Caco-2 (cell line): ENCODE measurements around the gene GRIA1. TPM values are rescaled to one million over a fixed set of nuclear protein-coding genes. Genes with fewer than 3 reads are reported as not detected.

Source experiments
- BruUV-seq: library from RNA; stranded (reverse); fragments of 400-500 nt; replicated peaks from 2 replicates; lab custom pipeline; 2021; lab: Mats Ljungman, UMichigan
- CTCF ChIA-PET: fragments of 300-600 bp; sonication (Branson Sonifier 250); formaldehyde crosslinking; loops from one replicate; lab custom pipeline; 2022; ENCODE audit warnings: antibody characterized with exemption; lab: Charles Lee
- POLR2A ChIA-PET: fragments of 300-600 bp; sonication (Branson Sonifier 250); formaldehyde crosslinking; loops from one replicate; lab custom pipeline; 2022; ENCODE audit warnings: antibody characterized with exemption; lab: Charles Lee
- DNase-seq, 2 experiments: peaks; one replicate each; pipeline versions ENCODE4 v3.0.0 to v3.0.0-alpha.2; 2020 to 2022
- H3K27me3 ChIP-seq: replicated peaks from 2 replicates; pipeline ENCODE4 v1.6.0; 2011; ENCODE audit warnings: low read length; ENCODE audit not compliant: control insufficient read depth, insufficient read depth
- H3K36me3 ChIP-seq: 2 replicates; pipeline ENCODE4 v1.5.1; 2011; ENCODE audit warnings: low read length; ENCODE audit not compliant: control insufficient read depth, insufficient read depth
- H3K4me1 ChIP-seq: fragments of 250-450 bp; sonication (Bioruptor Pico); 2 replicates; pipeline ENCODE4 v1.5.1; 2020; ENCODE audit warnings: mild to moderate bottlenecking
- H3K4me3 ChIP-seq: 2 replicates; pipeline ENCODE4 v1.5.1; 2011; ENCODE audit warnings: low read depth, mild to moderate bottlenecking, control low read depth, low read length
- H3K9me3 ChIP-seq: fragments of 250-450 bp; sonication (Bioruptor Pico); 2 replicates; pipeline ENCODE4 v1.5.1; 2020; ENCODE audit warnings: mild to moderate bottlenecking, moderate library complexity
- H3K27ac Mint-ChIP-seq: one replicate; pipeline ENCODE4 v1.8.0; 2022; ENCODE audit warnings: mixed read lengths; ENCODE audit not compliant: unreplicated experiment
- H3K27me3 Mint-ChIP-seq: one replicate; pipeline ENCODE4 v1.8.0; 2022; ENCODE audit warnings: mixed read lengths; ENCODE audit not compliant: insufficient read depth, unreplicated experiment
- H3K36me3 Mint-ChIP-seq: one replicate; pipeline ENCODE4 v1.8.0; 2022; ENCODE audit warnings: mild to moderate bottlenecking, mixed read lengths; ENCODE audit not compliant: insufficient read depth, unreplicated experiment
- H3K4me1 Mint-ChIP-seq: one replicate; pipeline ENCODE4 v1.8.0; 2022; ENCODE audit warnings: low read depth, mixed read lengths; ENCODE audit not compliant: unreplicated experiment
- H3K4me3 Mint-ChIP-seq: one replicate; pipeline ENCODE4 v1.8.0; 2022; ENCODE audit warnings: mild to moderate bottlenecking, moderate library complexity, mixed read lengths; ENCODE audit not compliant: unreplicated experiment
- H3K9me3 Mint-ChIP-seq: one replicate; pipeline ENCODE4 v1.8.0; 2022; ENCODE audit warnings: mixed read lengths; ENCODE audit not compliant: unreplicated experiment
- intact Hi-C: fragments of 100-400 bp; cut with micrococcal nuclease; formaldehyde crosslinking; loops from one replicate; pipeline ENCODE4 v1.10.0; 2022; ENCODE audit not compliant: unreplicated experiment
- total RNA-seq: library from RNA; stranded (reverse); gene quantifications from 2 replicates; pipeline ENCODE4 v1.2.3, GENCODE V29; 2022
- TF ChIP-seq, protein P1 (sequence below), 2 experiments: fragments of 200-600 bp in 1 of 2; IDR thresholded peaks; 1 replicate in 1 of 2; 2 replicates in 1 of 2; pipeline versions ENCODE4 v1.5.1 to v1.8.0; 2011 to 2022; ENCODE audit warnings: antibody characterized with exemption in 1 of 2, control low read depth in 1 of 2, inconsistent platforms in 1 of 2, low read depth in 1 of 2, low read length in 1 of 2, mild to moderate bottlenecking in 1 of 2, moderate library complexity in 1 of 2; ENCODE audit not compliant: insufficient read depth in 1 of 2, severe bottlenecking in 1 of 2, unreplicated experiment in 1 of 2

GRIA1 gene
- total RNA-seq, 1 experiment from 2014 or later, result not detected

DNA sequence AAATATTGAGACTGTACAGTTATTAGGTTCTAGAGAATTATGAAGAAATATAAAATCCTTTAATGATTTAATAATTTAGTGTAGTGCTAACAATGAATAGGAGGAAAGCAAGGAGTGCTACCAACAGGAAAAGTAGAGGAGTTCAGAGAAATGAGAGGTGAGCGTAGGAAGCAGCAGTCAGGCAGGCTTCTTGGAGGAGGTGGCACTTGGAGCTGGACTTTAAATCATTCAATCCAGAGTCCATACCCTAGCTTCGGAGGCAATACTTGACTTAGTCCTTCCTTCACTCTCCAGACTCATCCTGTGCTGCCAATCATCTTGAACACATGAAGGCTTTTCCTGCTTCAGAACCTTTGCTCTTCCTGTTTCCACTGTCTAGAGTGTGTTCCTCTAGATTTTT is 254.3 kb downstream of the GRIA1 start:
- H3K27me3 Mint-ChIP-seq, result peaks cover 16% of the 10 kb centered on the region
- CTCF ChIA-PET, result no interaction called here
- POLR2A ChIA-PET, result no interaction called here

DNA sequence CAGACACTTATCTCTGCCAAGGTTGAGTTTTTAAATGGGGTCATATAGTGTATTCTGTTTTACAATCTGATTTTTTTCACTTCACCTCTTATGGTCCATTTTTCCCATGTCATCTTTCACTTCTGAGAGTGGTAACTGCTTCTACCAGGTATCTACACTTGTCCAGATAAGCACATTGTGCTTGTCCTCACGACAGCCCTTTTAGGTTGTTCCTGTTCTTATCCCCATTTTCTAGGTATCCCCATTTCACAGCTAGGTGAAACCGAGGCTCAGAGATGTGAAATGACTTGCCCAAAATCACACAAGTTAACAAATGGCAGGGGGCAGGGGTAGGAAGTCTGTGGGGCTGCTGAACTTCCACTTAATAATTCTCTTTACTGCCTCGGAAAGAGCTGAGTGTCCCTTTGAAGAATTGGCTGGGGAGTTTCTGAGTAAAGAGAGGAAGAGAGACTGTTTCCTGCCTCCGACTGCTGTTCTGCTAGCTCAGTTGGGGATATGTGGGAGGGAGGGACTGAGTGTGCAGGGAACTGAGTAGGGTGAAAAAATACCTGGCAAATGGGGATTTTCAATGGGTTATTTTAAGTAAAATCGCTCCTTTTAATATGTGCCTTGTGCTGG is 255.4 kb downstream of the GRIA1 start:
- ChIA-PET POLR2A (no interaction called here), CTCF (no interaction called here)
- no peaks in the 10 kb centered on the region for H3K9me3 Mint-ChIP-seq
- H3K4me1 Mint-ChIP-seq, result no peaks in the 10 kb centered on the region
- H3K4me3 Mint-ChIP-seq, result no peak overlapping the region
- H3K27ac Mint-ChIP-seq, result no peak overlapping the region
- no peaks in the 10 kb centered on the region for H3K36me3 Mint-ChIP-seq
- Histone ChIP-seq H3K4me3 (no peak overlapping the region), H3K9me3 (no peaks in the 10 kb centered on the region), H3K4me1 (no peaks in the 10 kb centered on the region), H3K36me3 (no peaks in the 10 kb centered on the region), H3K27me3 (no peaks in the 10 kb centered on the region)
- TF ChIP-seq, protein P1, sequence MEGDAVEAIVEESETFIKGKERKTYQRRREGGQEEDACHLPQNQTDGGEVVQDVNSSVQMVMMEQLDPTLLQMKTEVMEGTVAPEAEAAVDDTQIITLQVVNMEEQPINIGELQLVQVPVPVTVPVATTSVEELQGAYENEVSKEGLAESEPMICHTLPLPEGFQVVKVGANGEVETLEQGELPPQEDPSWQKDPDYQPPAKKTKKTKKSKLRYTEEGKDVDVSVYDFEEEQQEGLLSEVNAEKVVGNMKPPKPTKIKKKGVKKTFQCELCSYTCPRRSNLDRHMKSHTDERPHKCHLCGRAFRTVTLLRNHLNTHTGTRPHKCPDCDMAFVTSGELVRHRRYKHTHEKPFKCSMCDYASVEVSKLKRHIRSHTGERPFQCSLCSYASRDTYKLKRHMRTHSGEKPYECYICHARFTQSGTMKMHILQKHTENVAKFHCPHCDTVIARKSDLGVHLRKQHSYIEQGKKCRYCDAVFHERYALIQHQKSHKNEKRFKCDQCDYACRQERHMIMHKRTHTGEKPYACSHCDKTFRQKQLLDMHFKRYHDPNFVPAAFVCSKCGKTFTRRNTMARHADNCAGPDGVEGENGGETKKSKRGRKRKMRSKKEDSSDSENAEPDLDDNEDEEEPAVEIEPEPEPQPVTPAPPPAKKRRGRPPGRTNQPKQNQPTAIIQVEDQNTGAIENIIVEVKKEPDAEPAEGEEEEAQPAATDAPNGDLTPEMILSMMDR (IDR thresholded peaks at IDR 0.05; ENCODE audit: insufficient read depth in 1 of 2, low read depth in 1 of 2, low read length in 1 of 2, severe bottlenecking in 1 of 2, unreplicated experiment in 1 of 2), result no peak
- DNase-seq, result no peak
- peaks cover 16% of the 10 kb centered on the region for H3K27me3 Mint-ChIP-seq
- intact Hi-C loops, result no loop called here
- no TSS peak for BruUV-seq

More for the DNA sequence above, 254.3 kb downstream of the GRIA1 start:
- TF ChIP-seq, protein P1 (IDR thresholded peaks at IDR 0.05; ENCODE audit: insufficient read depth in 1 of 2, low read depth in 1 of 2, low read length in 1 of 2, severe bottlenecking in 1 of 2, unreplicated experiment in 1 of 2), result no peak
- no peak for DNase-seq
- intact Hi-C loops, result no loop called here
- Mint-ChIP-seq H3K9me3 (no peaks in the 10 kb centered on the region), H3K36me3 (no peaks in the 10 kb centered on the region), H3K4me1 (no peaks in the 10 kb centered on the region), H3K27ac (no peak overlapping the region), H3K4me3 (no peak overlapping the region)
- Histone ChIP-seq H3K4me1 (no peaks in the 10 kb centered on the region), H3K9me3 (no peaks in the 10 kb centered on the region), H3K36me3 (no peaks in the 10 kb centered on the region), H3K4me3 (no peak overlapping the region), H3K27me3 (no peaks in the 10 kb centered on the region)
- no TSS peak for BruUV-seq

DNA sequence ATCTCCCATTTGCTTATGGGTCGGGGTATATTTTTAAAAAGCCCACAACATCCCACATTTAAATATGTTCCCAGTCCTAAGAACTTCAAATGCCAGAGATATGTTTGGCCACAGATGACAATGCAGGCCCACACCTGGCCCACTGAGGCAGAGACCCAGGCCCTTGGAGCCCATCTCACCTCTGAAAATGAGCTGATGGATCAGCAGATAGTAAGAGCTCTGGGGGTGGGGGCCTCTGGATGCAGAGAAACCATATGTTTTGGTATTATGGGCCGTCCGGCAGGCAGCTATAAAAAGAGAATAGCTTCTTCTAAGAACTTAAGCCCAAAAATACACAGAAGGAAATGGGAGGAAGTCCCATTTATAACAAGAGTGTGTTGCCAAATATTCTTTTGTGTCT is 256.0 kb downstream of the GRIA1 start:
- H3K27me3 ChIP-seq, result no peaks in the 10 kb centered on the region
- Mint-ChIP-seq H3K4me1 (no peaks in the 10 kb centered on the region), H3K9me3 (no peaks in the 10 kb centered on the region), H3K27me3 (peaks cover 16% of the 10 kb centered on the region), H3K36me3 (no peaks in the 10 kb centered on the region), H3K4me3 (no peak overlapping the region), H3K27ac (no peak overlapping the region)
- intact Hi-C loops, result no loop called here
- no peaks in the 10 kb centered on the region for H3K36me3 ChIP-seq
- no peaks in the 10 kb centered on the region for H3K4me1 ChIP-seq
- no peak for DNase-seq
- CTCF ChIA-PET, result no interaction called here
- no TSS peak for BruUV-seq
- H3K4me3 ChIP-seq, result no peak overlapping the region
- POLR2A ChIA-PET, result no interaction called here
- no peaks in the 10 kb centered on the region for H3K9me3 ChIP-seq
- TF ChIP-seq, protein P1 (IDR thresholded peaks at IDR 0.05; ENCODE audit: insufficient read depth in 1 of 2, low read depth in 1 of 2, low read length in 1 of 2, severe bottlenecking in 1 of 2, unreplicated experiment in 1 of 2), result no peak
